HepG2 (cell line): ENCODE data around the gene COA7. TPM values are rescaled to one million over a fixed set of nuclear protein-coding genes. Genes with fewer than 3 reads are reported as not detected.
"Not testable (repeated sequence)": the region's sequence is repeated elsewhere in the genome, so short reads cannot be mapped to it uniquely, and the experiment has no call there.

Source experiments
- ATAC-seq: fragments of 200-7000 bp; cut with Tn5 transposase; 3 replicates; pipeline ENCODE4 v1.9.1; 2020; ENCODE audit warnings: mild to moderate bottlenecking, moderate library complexity
- BruUV-seq: library from RNA; stranded (reverse); fragments of 400-500 nt; replicated peaks from 2 replicates; lab custom pipeline; 2021; lab: Mats Ljungman, UMichigan
- CTCF ChIA-PET: fragments of 300-600 bp; formaldehyde crosslinking; extraction: SDS; loops from one replicate; lab custom pipeline; 2021; ENCODE audit warnings: low total read pairs, inconsistent platforms, low intra/inter-chr PET ratio; lab: Yijun Ruan, JAX
- POLR2A ChIA-PET: fragments of 350-600 bp; sonication (Branson Sonifier 250); formaldehyde crosslinking; loops from one replicate; lab custom pipeline; 2020; ENCODE audit warnings: antibody characterized with exemption, inconsistent platforms; lab: Yijun Ruan, JAX
- DNase-seq: peaks from one replicate; pipeline ENCODE4 v3.0.0-alpha.2; 2015; ENCODE audit warnings: low spot score
- FAIRE-seq: peaks from 3 replicates; lab custom pipeline; 2011; peaks lifted over from hg19 to GRCh38; lab: Jason Lieb, UNC
- H2AFZ ChIP-seq: one replicate; pipeline ENCODE4 v1.6.1; 2011; ENCODE audit warnings: low read length, inconsistent platforms
- H3K27ac ChIP-seq: fragments of 300-600 bp; 3 replicates; pipeline ENCODE4 v1.8.0; 2011; ENCODE audit warnings: mixed run types, mild to moderate bottlenecking, mixed read lengths, low read length, inconsistent platforms; ENCODE audit not compliant: insufficient read depth; ENCODE audit errors: extremely low read length
- H3K27me3 ChIP-seq, 2 experiments: fragments of 200-600 bp in 1 of 2; 2 replicates in 1 of 2; 3 replicates in 1 of 2; pipeline versions ENCODE4 v1.6.0 to v1.8.0; 2011; ENCODE audit warnings: low read length in 2 of 2, mild to moderate bottlenecking in 2 of 2, moderate library complexity in 2 of 2, inconsistent platforms in 1 of 2; ENCODE audit not compliant: insufficient read depth in 2 of 2, control insufficient read depth in 1 of 2
- H3K36me3 ChIP-seq, 2 experiments: fragments of 200-600 bp in 1 of 2; replicated peaks in 1 of 2; 2 replicates in 1 of 2; 3 replicates in 1 of 2; pipeline versions ENCODE4 v1.5.1 to v1.8.0; 2011; ENCODE audit warnings: low read length in 2 of 2, inconsistent platforms in 1 of 2; ENCODE audit not compliant: insufficient read depth in 2 of 2, control insufficient read depth in 1 of 2
- H3K4me1 ChIP-seq: 2 replicates; pipeline ENCODE4 v1.5.1; 2012; ENCODE audit warnings: low read length, inconsistent platforms; ENCODE audit not compliant: insufficient read depth
- H3K4me2 ChIP-seq: 2 replicates; pipeline ENCODE4 v1.6.0; 2011; ENCODE audit warnings: low read depth, low read length, inconsistent platforms
- H3K4me3 ChIP-seq, 3 experiments: fragments of 200-600 bp in 1 of 3; sonication (generic), shearing (Covaris generic) in 1 of 3; replicated peaks in 1 of 3; 2 replicates each; pipeline ENCODE4 v1.5.1; 2011 to 2016; ENCODE audit warnings: low read length in 3 of 3, inconsistent platforms in 2 of 3, low read depth in 2 of 3, mild to moderate bottlenecking in 2 of 3, control low read depth in 1 of 3, mixed read lengths in 1 of 3; ENCODE audit not compliant: insufficient read depth in 1 of 3
- H3K79me2 ChIP-seq: one replicate; pipeline ENCODE4 v1.6.1; 2011; ENCODE audit warnings: low read length, inconsistent platforms; ENCODE audit not compliant: insufficient read depth
- H3K9ac ChIP-seq: 2 replicates; pipeline ENCODE4 v1.6.0; 2011; ENCODE audit warnings: mild to moderate bottlenecking, low read depth, low read length, inconsistent platforms; ENCODE audit not compliant: insufficient read depth
- H3K9me3 ChIP-seq: 2 replicates; pipeline ENCODE4 v1.5.1; 2012; ENCODE audit warnings: mild to moderate bottlenecking, low read length
- H4K20me1 ChIP-seq: 2 replicates; pipeline ENCODE4 v1.6.0; 2011; ENCODE audit warnings: inconsistent platforms, mild to moderate bottlenecking, low read length, moderate library complexity; ENCODE audit not compliant: insufficient read depth
- WGBS: methylation state at CpG from one replicate; pipeline ENCODE4 v1.1.6; 2017; ENCODE audit warnings: low lambda C conversion rate; 5-methylcytosine and 5-hydroxymethylcytosine counted together
- in situ Hi-C: cut with HindIII; loops from 2 replicates; pipeline ENCODE4 v1.10.0; 2017; ENCODE audit warnings: low pct_unique_long_range_greater_than_20kb; ENCODE audit not compliant: extremely low pct_ligation_motif_present
- intact Hi-C: fragments of 100-400 bp; cut with micrococcal nuclease; formaldehyde crosslinking; loops from one replicate; pipeline ENCODE4 v1.10.0; 2022; ENCODE audit not compliant: unreplicated experiment
- polyA plus RNA-seq, 8 experiments: library from polyadenylated mRNA; depleted of rRNA in 3 of 8; stranded (reverse) in 7 of 8; unstranded in 1 of 8; fragments of >200 nt; fragmentation: Illumina TruSeq in 4 of 8; extraction: Trizol in 4 of 8; gene quantifications; 2 replicates each; pipeline versions ENCODE4 v1.2.1 to v1.2.3, GENCODE V29; 2011 to 2016; ENCODE audit warnings: low read depth in 4 of 8, missing spikeins in 1 of 8, mixed read lengths in 1 of 8; ENCODE audit not compliant: insufficient read depth in 1 of 8
- total RNA-seq, 5 experiments: library from RNA; depleted of rRNA; stranded (reverse); fragments of >200 nt; fragmentation: Illumina TruSeq; extraction: Trizol; gene quantifications; 2 replicates each; pipeline ENCODE4 v1.2.3, GENCODE V29; 2016; ENCODE audit warnings: low read depth in 1 of 5
- TF ChIP-seq, protein P1 (sequence below): sonication (generic); formaldehyde crosslinking; IDR thresholded peaks from 2 replicates; pipeline ENCODE4 v1.4.0; 2020; ENCODE audit warnings: mild to moderate bottlenecking, missing genetic modification reagents
- TF ChIP-seq, protein P2 (sequence below): sonication (generic); formaldehyde crosslinking; conservative IDR thresholded peaks from 2 replicates; pipeline ENCODE4 v1.4.0; 2020; ENCODE audit warnings: missing genetic modification reagents

COA7 gene
- total and polyA plus RNA-seq, 2 of the 13 experiments (the other 11 are each of a cell fraction or from before 2014, with no cell fraction given), result 12.3 to 30.4 TPM

- TF ChIP-seq, protein P1, sequence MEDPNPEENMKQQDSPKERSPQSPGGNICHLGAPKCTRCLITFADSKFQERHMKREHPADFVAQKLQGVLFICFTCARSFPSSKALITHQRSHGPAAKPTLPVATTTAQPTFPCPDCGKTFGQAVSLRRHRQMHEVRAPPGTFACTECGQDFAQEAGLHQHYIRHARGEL (CRISPR knock-in tag), result no peak
These were observed 4.3 kb downstream of the COA7 start (continued) for GRCh38 chr1:52693843-52694242.

DNA sequence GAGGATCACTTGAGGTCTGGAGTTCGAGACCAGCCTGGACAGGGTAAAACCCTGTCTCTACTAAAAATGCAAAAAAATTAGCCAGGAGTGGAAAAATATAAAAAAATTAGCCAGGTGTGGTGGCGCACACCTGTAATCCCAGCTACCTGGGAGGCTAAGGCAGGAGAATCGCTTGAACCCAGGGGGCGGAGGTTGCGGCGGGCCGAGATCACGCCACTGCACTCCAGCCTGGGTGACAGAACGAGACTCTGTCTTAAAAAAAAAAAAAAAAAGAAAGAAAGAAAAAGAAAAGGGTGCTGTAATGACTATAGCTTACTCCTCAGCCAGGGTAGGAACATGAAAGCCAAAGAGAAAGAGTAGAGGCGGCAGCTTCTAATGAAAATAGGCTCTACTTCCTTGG is 4.8 kb downstream of the COA7 start:
- H2AFZ ChIP-seq, H3K4me2 ChIP-seq, H3K9me3 ChIP-seq, POLR2A ChIA-PET, H4K20me1 ChIP-seq, in situ Hi-C loops, H3K4me3 ChIP-seq, DNase-seq, H3K9ac ChIP-seq, FAIRE-seq, H3K27ac ChIP-seq, ATAC-seq, CTCF ChIA-PET, intact Hi-C loops, BruUV-seq, H3K27me3 ChIP-seq: not testable (repeated sequence)
- H3K4me1 ChIP-seq, result peaks cover 26% of the 10 kb centered on the region
- 96% methylated on average over 10 of the region's 10 CpGs for WGBS
- H3K36me3 ChIP-seq, result peaks cover 13 to 34% of the 10 kb centered on the region in 2 experiments
- peaks cover 39% of the 10 kb centered on the region for H3K79me2 ChIP-seq

- in situ Hi-C loops, result no loop called here
- no peak overlapping the region for H3K4me3 ChIP-seq
- H4K20me1 ChIP-seq, result no peaks in the 10 kb centered on the region
- no peaks in the 10 kb centered on the region for H3K27me3 ChIP-seq
- no peak for DNase-seq
- no peak overlapping the region for H3K27ac ChIP-seq
- WGBS, result 100% methylated on average over 4 of the region's 4 CpGs
- intact Hi-C loops, result no loop called here
- no TSS peak for BruUV-seq
- no peak for ATAC-seq
- no peak overlapping the region for H3K9ac ChIP-seq
- H3K4me1 ChIP-seq, result peaks cover 22% of the 10 kb centered on the region
- peaks cover 37% of the 10 kb centered on the region for H3K79me2 ChIP-seq
- ChIA-PET CTCF (no interaction called here), POLR2A (no interaction called here)
- no peak overlapping the region for H3K4me2 ChIP-seq
- H2AFZ ChIP-seq, result no peak overlapping the region
- TF ChIP-seq, protein P2, sequence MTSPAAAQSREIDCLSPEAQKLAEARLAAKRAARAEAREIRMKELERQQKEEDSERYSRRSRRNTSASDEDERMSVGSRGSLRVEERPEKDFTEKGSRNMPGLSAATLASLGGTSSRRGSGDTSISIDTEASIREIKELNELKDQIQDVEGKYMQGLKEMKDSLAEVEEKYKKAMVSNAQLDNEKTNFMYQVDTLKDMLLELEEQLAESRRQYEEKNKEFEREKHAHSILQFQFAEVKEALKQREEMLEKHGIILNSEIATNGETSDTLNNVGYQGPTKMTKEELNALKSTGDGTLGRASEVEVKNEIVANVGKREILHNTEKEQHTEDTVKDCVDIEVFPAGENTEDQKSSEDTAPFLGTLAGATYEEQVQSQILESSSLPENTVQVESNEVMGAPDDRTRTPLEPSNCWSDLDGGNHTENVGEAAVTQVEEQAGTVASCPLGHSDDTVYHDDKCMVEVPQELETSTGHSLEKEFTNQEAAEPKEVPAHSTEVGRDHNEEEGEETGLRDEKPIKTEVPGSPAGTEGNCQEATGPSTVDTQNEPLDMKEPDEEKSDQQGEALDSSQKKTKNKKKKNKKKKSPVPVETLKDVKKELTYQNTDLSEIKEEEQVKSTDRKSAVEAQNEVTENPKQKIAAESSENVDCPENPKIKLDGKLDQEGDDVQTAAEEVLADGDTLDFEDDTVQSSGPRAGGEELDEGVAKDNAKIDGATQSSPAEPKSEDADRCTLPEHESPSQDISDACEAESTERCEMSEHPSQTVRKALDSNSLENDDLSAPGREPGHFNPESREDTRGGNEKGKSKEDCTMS (CRISPR knock-in tag), result no peak
- FAIRE-seq, result no peak
- H3K36me3 ChIP-seq, result peaks cover 17 to 40% of the 10 kb centered on the region in 2 experiments
- no peaks in the 10 kb centered on the region for H3K9me3 ChIP-seq
These were observed 5.5 kb downstream of the COA7 start for GRCh38 chr1:52692697-52693096.
